Stimulated activated CD4-positive, alpha-beta T cell treated with anti-CD3 and anti-CD28 coated beads, TNF-alpha, amount 100 ng/mL, for 48 hours (primary cell): ENCODE measurements around the gene HAS3.
"Not testable (repeated sequence)": the region's sequence is repeated elsewhere in the genome, so short reads cannot be mapped to it uniquely, and the experiment has no call there.

ENCODE experiments used
- DNase-seq, 3 donors: peaks; one replicate each; pipeline ENCODE4 v3.0.0-alpha.2; 2020; ENCODE audit warnings: low read depth in 3 of 3

HAS3 gene

GRCh38 chr16:69105501-69106361 is at the start of gene HAS3:
Gene HAS3, plus strand, starts transcription at chr16:69105653. Its CDS starts 3,743 bp downstream, at chr16:69109396.
- no peak for DNase-seq

- no peak for DNase-seq
Measured at GRCh38 chr16:69055980-69056379, 49.5 kb upstream of the HAS3 start.

GRCh38 chr16:69056421-69056820 is 49.0 kb upstream of the HAS3 start:
- no peak for DNase-seq

- no peak for DNase-seq
Measured at GRCh38 chr16:69057400-69058378, 47.8 kb upstream of the HAS3 start.

GRCh38 chr16:69063491-69063890 is 42.0 kb upstream of the HAS3 start:
- DNase-seq = not testable (repeated sequence)

- no peak for DNase-seq
Measured at GRCh38 chr16:69064124-69064763, 41.2 kb upstream of the HAS3 start.

- DNase-seq = no peak
Measured at GRCh38 chr16:69064764-69065313, 40.6 kb upstream of the HAS3 start.

GRCh38 chr16:69069504-69069903 is 35.9 kb upstream of the HAS3 start:
- DNase-seq = no peak

- DNase-seq = no peak
Measured at GRCh38 chr16:69071036-69071435, 34.4 kb upstream of the HAS3 start.

- DNase-seq = no peak
Measured at GRCh38 chr16:69072640-69072974, 32.8 kb upstream of the HAS3 start.

- no peak for DNase-seq
Measured at GRCh38 chr16:69073181-69073702, 32.2 kb upstream of the HAS3 start.

- no peak for DNase-seq
Measured at GRCh38 chr16:69077251-69077650, 28.2 kb upstream of the HAS3 start.

- DNase-seq = no peak
Measured at GRCh38 chr16:69078073-69078472, 27.4 kb upstream of the HAS3 start.

GRCh38 chr16:69079697-69080096 is 25.8 kb upstream of the HAS3 start:
- no peak for DNase-seq

- no peak for DNase-seq
Measured at GRCh38 chr16:69083306-69083941, 22.0 kb upstream of the HAS3 start.

GRCh38 chr16:69084289-69084688 is 21.2 kb upstream of the HAS3 start:
- no peak for DNase-seq

GRCh38 chr16:69085032-69085695 is 20.3 kb upstream of the HAS3 start:
- DNase-seq = no peak

- DNase-seq = no peak
Measured at GRCh38 chr16:69087161-69087581, 18.3 kb upstream of the HAS3 start.

GRCh38 chr16:69088684-69089083 is 16.8 kb upstream of the HAS3 start:
- no peak for DNase-seq

- no peak for DNase-seq
Measured at GRCh38 chr16:69089091-69089910, 16.2 kb upstream of the HAS3 start.
